IPS DF 6.9 (cell line): ENCODE data around the gene TAC3.

Experiments used
- DNase-seq: peaks from one replicate; pipeline ENCODE4 v3.0.0-alpha.2; 2013; ENCODE audit warnings: low read depth, low spot score
- H3K27ac ChIP-seq: one replicate; pipeline ENCODE4 v1.5.1; 2013; ENCODE audit warnings: low read length, control low read depth
- H3K27me3 ChIP-seq: 2 replicates; pipeline ENCODE4 v1.6.1; 2013; ENCODE audit warnings: mild to moderate bottlenecking, low read length; ENCODE audit not compliant: control insufficient read depth, insufficient read depth
- H3K36me3 ChIP-seq: 2 replicates; pipeline ENCODE4 v1.6.1; 2013; ENCODE audit warnings: low read length; ENCODE audit not compliant: control insufficient read depth, insufficient read depth
- H3K4me1 ChIP-seq: 2 replicates; pipeline ENCODE4 v1.6.1; 2013; ENCODE audit warnings: low read length; ENCODE audit not compliant: control insufficient read depth, insufficient read depth
- H3K4me3 ChIP-seq: 2 replicates; pipeline ENCODE4 v1.5.1; 2013; ENCODE audit warnings: mild to moderate bottlenecking, low read length
- H3K9me3 ChIP-seq: 2 replicates; pipeline ENCODE4 v1.6.1; 2013; ENCODE audit warnings: low read length, inconsistent platforms; ENCODE audit not compliant: control insufficient read depth, insufficient read depth
- WGBS: extraction: QIAGEN DNeasy Blood & Tissue Kit; methylation state at CpG from one replicate; pipeline ENCODE4 v1.1.7; 2013; ENCODE audit warnings: mixed read lengths, missing lambda C conversion rate; ENCODE audit not compliant: insufficient read length, insufficient coverage; 5-methylcytosine and 5-hydroxymethylcytosine counted together

Gene TAC3

DNA sequence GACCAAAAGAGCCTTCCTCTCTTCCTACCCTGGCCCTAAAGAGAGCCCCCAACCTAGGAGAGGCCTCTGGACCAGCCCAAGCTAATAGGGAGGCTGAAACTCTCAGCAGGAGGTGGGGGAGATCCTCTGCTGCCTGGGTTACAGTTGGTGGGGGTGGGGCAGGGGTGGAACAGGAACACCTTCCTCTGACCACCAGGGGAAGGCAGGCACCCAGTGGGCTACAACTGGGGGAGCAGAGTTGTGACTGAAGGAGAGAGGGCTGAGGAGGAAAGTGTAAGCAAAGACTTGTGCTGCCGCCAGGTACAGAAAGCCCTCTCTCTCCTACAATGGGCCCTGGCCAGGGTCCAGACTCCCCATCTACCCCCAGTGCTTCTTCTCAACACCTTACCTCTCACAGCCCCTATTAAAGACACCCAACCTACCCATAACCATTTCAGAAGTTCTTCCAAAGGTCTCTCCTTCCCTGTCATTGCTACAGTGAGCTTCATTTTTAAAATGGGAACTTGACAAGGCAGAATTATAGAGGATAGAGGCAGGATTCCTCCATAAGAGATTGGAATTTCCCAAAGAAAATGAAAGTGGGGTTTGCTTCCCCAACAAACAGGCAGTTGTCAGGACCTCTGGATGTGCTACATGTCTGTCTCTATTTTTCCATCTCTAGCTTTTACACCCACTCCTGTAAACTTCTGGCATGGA is 32.2 kb upstream of the TAC3 start:
- peaks cover 1% of the 10 kb centered on the region; the same call in 1 of the 2 replicates for H3K4me1 ChIP-seq
- H3K9me3 ChIP-seq: no peaks in the 10 kb centered on the region
- no peak overlapping the region for H3K27ac ChIP-seq
- no peaks in the 10 kb centered on the region for H3K27me3 ChIP-seq
- no peak overlapping the region for H3K4me3 ChIP-seq
- DNase-seq: no peak
- no CpG with 5 or more reads among the region's 1 CpG for WGBS
- H3K36me3 ChIP-seq: no peaks in the 10 kb centered on the region

DNA sequence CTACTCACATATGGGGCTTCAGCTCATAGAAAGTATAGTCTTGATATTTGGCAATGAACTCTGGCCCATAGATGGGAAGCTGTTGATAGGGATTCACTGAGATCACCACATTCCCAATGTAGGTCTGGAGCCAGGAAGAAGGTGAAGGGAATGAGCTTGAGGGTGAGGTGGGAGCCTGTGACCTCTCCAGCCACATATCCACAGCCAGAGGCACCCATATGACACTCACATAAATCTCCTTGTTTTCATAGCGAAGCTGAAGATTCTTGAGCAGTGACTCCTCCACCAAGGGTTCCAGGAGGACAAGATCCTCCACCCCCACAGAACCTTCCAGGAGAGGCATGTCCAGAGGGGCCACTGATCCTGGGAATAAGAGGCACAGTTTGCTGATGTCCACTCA is 31.7 kb upstream of the TAC3 start:
- H3K27ac ChIP-seq: no peak overlapping the region
- H3K27me3 ChIP-seq: no peaks in the 10 kb centered on the region
- no peaks in the 10 kb centered on the region for H3K9me3 ChIP-seq
- DNase-seq: no peak
- peaks cover 1% of the 10 kb centered on the region; the same call in 1 of the 2 replicates for H3K4me1 ChIP-seq
- no peak overlapping the region for H3K4me3 ChIP-seq
- no peaks in the 10 kb centered on the region for H3K36me3 ChIP-seq
- no CpG with 5 or more reads among the region's 1 CpG for WGBS

DNA sequence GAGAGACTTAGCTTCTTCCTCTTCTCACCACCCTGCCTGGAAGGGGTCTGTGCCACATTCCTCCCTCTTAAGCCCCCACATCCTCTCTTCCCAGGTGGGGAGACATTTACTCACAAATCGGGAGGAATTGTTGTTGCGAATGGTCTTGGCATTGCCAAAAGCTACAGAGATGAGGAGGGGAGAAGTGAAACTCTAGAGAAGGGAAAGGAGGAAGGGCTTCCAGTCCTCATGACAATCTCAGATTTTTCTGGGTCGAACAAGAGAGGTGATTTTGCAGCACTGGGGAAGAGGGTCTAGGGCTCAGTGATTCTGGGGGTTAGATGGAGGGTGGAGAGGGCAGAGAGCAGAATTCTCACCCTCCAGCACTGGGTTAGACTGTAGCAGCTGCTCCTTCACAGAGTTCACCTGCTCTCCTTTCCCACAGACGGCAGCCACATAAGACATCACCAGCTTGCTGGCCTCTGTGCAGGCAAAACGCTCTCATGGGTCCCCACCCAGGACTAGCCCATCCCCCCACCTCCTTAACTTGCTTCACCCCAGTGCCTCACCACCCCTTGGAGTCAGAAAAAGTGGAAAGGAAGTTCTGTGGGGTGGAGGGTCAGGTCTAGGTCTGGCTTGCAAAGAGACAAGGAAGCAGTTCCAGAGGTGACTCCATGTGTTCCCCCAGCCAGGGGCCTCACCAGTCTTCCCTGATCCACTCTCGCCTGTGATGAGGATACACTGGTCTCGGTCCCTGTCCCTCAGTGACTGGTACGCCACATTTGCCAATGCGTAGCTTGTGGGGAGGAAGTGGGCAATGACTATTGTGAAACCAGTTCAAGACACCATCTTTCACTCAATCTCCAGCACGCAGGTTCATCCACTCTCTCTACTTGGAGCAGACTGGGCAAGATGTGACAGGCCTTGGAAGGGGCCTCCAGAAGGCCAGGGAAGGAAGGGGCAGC is 30.9 kb upstream of the TAC3 start:
- no peak overlapping the region for H3K4me3 ChIP-seq
- peaks cover 1% of the 10 kb centered on the region; the same call in 1 of the 2 replicates for H3K4me1 ChIP-seq
- no peaks in the 10 kb centered on the region for H3K27me3 ChIP-seq
- H3K36me3 ChIP-seq: no peaks in the 10 kb centered on the region
- no peak for DNase-seq
- no peaks in the 10 kb centered on the region for H3K9me3 ChIP-seq
- no peak overlapping the region for H3K27ac ChIP-seq
- WGBS: no CpG with 5 or more reads among the region's 10 CpGs

DNA sequence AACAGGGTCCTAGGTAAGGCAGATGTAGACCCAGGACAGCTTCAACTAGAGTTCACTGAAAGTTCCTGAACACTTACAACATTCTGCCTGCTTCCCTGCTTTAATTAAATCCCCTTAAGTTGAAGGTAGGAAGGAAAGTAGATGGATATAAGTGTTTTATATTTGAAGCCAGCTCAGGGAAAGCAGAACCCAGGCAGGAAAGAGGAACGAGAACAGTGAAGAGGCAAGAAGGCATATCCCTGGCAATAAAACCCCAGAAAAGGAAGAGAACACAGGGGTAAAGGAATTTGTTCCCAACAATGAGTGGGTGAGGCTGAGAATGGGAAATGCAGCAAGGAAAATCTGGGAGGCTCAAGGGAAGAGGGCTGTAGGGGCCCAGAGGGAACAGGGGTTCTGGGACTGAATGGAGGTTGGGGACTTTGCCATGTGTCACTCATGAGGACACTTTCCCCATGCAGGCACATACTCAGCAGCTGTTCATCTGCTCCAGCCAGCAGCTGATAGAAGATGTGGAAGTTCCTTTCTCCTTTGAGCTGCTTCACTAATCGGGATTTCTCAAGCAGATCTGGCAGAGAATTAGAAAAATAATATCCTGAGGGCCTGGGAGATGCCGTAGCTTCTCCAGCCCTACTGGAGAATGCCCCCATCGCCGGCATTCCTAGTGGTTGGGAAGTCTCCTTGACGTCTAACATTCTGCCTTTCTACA is 29.9 kb upstream of the TAC3 start:
- H3K4me3 ChIP-seq: no peak overlapping the region
- H3K27ac ChIP-seq: no peak overlapping the region
- H3K9me3 ChIP-seq: no peaks in the 10 kb centered on the region
- peaks cover 1% of the 10 kb centered on the region; the same call in 1 of the 2 replicates for H3K4me1 ChIP-seq
- no peaks in the 10 kb centered on the region for H3K36me3 ChIP-seq
- WGBS: no CpG with 5 or more reads among the region's 6 CpGs
- H3K27me3 ChIP-seq: no peaks in the 10 kb centered on the region
- DNase-seq: no peak

DNA sequence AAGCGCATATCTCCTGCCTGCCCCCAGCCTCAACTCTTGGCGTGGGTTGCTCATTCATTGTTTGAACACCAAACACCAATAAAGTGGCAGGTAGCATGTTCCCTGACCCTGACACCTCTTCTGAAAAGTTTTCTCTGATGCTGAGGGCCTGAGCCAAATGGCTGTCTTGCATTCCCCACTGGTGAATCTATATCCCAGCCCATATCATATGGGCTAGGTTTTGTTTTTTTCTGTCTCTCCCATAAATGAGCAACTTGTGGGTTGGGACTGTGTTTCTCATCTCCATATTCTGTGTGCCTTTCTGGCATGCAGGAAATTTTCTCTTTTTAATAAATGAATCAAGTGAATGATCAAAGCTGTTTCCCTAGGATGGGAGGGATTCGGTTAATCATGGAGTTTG is 28.6 kb upstream of the TAC3 start:
- no peaks in the 10 kb centered on the region for H3K36me3 ChIP-seq
- H3K27ac ChIP-seq: no peak overlapping the region
- WGBS: no CpG with 5 or more reads among the region's 3 CpGs
- no peaks in the 10 kb centered on the region for H3K9me3 ChIP-seq
- no peak overlapping the region for H3K4me3 ChIP-seq
- peaks cover 1% of the 10 kb centered on the region; the same call in 1 of the 2 replicates for H3K4me1 ChIP-seq
- DNase-seq: no peak
- no peaks in the 10 kb centered on the region for H3K27me3 ChIP-seq

DNA sequence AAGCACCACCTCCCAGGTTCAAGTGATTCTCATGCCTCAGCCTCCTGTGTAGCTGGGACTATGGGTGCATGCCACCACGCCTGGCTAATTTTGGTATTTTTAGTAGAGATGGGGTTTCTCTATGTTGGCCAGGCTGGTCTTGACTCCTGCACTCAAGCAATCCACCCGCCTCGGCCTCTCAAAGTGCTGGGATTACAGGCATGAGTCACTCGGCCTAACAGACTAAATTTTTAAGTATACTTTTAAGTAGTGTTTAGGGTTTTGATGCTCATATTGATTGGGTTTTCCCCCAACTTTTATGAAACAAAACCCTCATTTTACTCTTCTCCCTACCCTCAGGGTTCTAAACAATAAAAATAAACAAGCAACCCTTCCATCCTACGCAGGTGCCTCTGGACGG is 28.1 kb upstream of the TAC3 start:
- no peaks in the 10 kb centered on the region for H3K9me3 ChIP-seq
- H3K4me1 ChIP-seq: peaks cover 1% of the 10 kb centered on the region; the same call in 1 of the 2 replicates
- no peaks in the 10 kb centered on the region for H3K27me3 ChIP-seq
- H3K4me3 ChIP-seq: no peak overlapping the region
- H3K36me3 ChIP-seq: no peaks in the 10 kb centered on the region
- WGBS: no CpG with 5 or more reads among the region's 6 CpGs
- H3K27ac ChIP-seq: no peak overlapping the region
- DNase-seq: no peak

DNA sequence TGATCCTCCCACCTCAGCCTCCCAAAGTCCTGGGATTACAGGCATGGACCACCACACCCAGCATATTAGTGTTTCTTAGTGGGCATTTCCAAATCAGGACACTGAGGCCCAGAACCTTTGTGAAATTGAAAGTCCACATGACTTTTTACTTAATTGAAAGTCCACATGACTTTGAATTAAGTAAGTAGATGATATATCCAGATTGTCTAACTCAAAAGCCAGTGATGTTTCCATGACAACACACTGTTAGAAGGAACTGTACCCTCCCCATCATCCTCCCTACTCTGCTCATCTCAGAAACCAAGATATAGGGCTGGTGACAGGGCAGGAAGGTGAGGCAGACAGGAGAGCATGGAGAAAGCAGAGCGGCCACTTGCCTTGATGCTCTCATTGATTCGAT is 26.4 kb upstream of the TAC3 start:
- H3K9me3 ChIP-seq: no peaks in the 10 kb centered on the region
- no peaks in the 10 kb centered on the region for H3K36me3 ChIP-seq
- H3K4me3 ChIP-seq: no peak overlapping the region
- WGBS: no CpG with 5 or more reads among the region's 2 CpGs
- H3K4me1 ChIP-seq: no peaks in the 10 kb centered on the region
- H3K27me3 ChIP-seq: no peaks in the 10 kb centered on the region
- H3K27ac ChIP-seq: no peak overlapping the region
- no peak for DNase-seq

DNA sequence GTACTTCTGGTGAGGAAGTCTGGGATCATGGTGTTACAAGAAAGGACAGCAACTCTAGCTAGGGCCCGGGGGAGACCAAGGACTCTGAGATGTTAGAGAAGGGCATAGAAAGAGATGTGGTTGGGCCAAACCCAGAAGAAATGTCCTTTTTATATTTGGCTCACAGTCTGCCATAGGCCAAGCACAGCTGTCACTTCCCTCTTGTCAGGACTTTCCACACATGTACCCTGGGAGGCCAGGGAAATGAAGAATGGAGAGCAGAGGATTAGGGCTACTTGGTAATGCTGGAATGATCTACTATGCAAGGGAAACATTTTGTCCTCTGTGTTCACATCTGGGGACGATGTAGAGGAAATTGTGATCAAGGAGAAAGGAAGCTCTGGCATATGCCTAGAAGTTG is 24.4 kb upstream of the TAC3 start:
- Histone ChIP-seq H3K4me1 (no peaks in the 10 kb centered on the region), H3K36me3 (no peaks in the 10 kb centered on the region), H3K9me3 (no peaks in the 10 kb centered on the region), H3K4me3 (no peak overlapping the region), H3K27me3 (no peaks in the 10 kb centered on the region), H3K27ac (no peak overlapping the region)
- no peak for DNase-seq
- no CpG with 5 or more reads among the region's 2 CpGs for WGBS

DNA sequence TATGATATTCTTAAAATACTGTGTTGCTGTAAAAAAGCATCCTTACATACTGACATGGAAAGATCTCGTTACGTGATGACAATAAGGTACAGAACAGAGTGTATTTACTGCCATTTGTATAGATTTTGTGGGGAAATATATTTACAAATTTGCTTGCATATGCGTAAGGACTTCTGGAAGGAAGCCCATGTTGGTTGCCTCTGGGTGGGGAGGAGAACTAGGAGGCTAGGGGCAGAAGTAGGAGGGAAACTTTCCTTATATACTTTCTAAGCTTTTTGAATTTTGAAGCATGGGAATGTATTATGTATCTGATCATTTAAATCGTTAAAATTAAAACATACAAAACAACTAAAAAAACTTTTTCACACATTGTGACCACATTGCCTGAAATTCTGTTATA is 23.9 kb upstream of the TAC3 start:
- H3K4me1 ChIP-seq: no peaks in the 10 kb centered on the region
- no peaks in the 10 kb centered on the region for H3K36me3 ChIP-seq
- H3K9me3 ChIP-seq: no peaks in the 10 kb centered on the region
- H3K4me3 ChIP-seq: no peak overlapping the region
- H3K27me3 ChIP-seq: no peaks in the 10 kb centered on the region
- H3K27ac ChIP-seq: no peak overlapping the region
- DNase-seq: no peak
- WGBS: 100% methylated on average over 1 of the region's 4 CpGs

DNA sequence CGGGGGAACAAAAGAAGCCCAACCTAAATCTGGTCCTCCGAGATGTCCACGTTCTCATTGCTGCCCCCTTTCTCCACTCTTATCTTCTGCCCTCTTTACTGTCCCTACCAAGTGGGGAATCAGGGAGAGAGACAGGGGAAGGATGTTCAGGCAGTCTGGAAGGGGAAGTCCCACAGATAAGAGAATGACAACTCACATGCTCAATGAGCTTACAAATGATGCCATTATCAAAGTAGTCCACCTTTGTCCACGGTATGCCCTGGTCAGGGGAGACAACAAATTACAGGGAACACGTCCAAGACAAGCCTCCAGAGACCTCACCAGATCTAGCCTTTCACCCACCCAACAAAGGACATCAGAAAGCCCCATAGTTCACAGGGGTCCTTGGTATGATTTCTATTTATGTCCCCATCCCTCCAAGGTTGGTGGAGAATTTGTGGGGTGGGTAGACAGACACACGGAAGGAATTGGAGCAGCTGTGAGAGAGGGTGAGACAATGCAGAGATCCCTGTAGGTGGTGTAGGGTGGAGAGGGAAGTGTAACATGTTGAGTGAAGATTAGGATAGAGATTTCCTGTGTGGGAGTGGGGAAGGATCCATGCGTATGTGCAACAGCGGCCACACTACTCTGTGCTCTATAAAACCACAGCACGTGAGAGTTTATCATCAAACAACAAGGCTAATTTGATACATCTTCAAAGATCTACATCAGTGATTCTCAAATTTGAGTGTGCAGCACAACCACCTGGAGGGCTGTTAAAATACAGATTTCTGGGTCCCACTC is 22.9 kb upstream of the TAC3 start:
- no peaks in the 10 kb centered on the region for H3K27me3 ChIP-seq
- no CpG with 5 or more reads among the region's 9 CpGs for WGBS

More for the DNA sequence above, 22.9 kb upstream of the TAC3 start:
- Histone ChIP-seq H3K4me3 (no peak overlapping the region), H3K36me3 (no peaks in the 10 kb centered on the region), H3K4me1 (no peaks in the 10 kb centered on the region), H3K9me3 (no peaks in the 10 kb centered on the region), H3K27ac (no peak overlapping the region)
- no peak for DNase-seq
